ENCODE results near the gene INSIG2.
A peak's percentile ranks its signal among the peaks of the same experiment; 100 is the strongest.

The INSIG2 gene

GRCh38 chr2:118088051-118089024 is at the start of gene INSIG2:
TSS of gene INSIG2 (plus strand) at chr2:118088471. CDS start at chr2:118096557, 8,086 bp downstream.
- peak; percentile 86 for DNase-seq

GRCh38 chr2:118040891-118041290 is 47.4 kb upstream of the INSIG2 start:
- no peak for DNase-seq

- no peak for DNase-seq
Observed at GRCh38 chr2:118044103-118044716, 44.1 kb upstream of the INSIG2 start.

- no peak for DNase-seq
Observed at GRCh38 chr2:118044854-118045253, 43.4 kb upstream of the INSIG2 start.

GRCh38 chr2:118045286-118045685 is 43.0 kb upstream of the INSIG2 start:
- DNase-seq: no peak

GRCh38 chr2:118046634-118047210 is 41.5 kb upstream of the INSIG2 start:
- no peak for DNase-seq

- no peak for DNase-seq
Observed at GRCh38 chr2:118047380-118047826, 40.9 kb upstream of the INSIG2 start.

- DNase-seq: no peak
Observed at GRCh38 chr2:118048401-118048800, 39.9 kb upstream of the INSIG2 start.

- DNase-seq: no peak
Observed at GRCh38 chr2:118049140-118049815, 39.0 kb upstream of the INSIG2 start.

- no peak for DNase-seq
Observed at GRCh38 chr2:118049816-118050140, 38.5 kb upstream of the INSIG2 start.

- DNase-seq: no peak
Observed at GRCh38 chr2:118050386-118050785, 37.9 kb upstream of the INSIG2 start.

- no peak for DNase-seq
Observed at GRCh38 chr2:118050974-118051373, 37.3 kb upstream of the INSIG2 start.

- no peak for DNase-seq
Observed at GRCh38 chr2:118051826-118052358, 36.4 kb upstream of the INSIG2 start.

GRCh38 chr2:118052474-118052873 is 35.8 kb upstream of the INSIG2 start:
- DNase-seq: no peak

- DNase-seq: no peak
Observed at GRCh38 chr2:118053681-118054080, 34.6 kb upstream of the INSIG2 start.

GRCh38 chr2:118054213-118055008 is 33.9 kb upstream of the INSIG2 start:
- no peak for DNase-seq

- DNase-seq: no peak
Observed at GRCh38 chr2:118055512-118056164, 32.6 kb upstream of the INSIG2 start.

GRCh38 chr2:118056165-118056534 is 32.1 kb upstream of the INSIG2 start:
- no peak for DNase-seq

GRCh38 chr2:118056801-118057200 is 31.5 kb upstream of the INSIG2 start:
- no peak for DNase-seq

GRCh38 chr2:118058951-118059350 is 29.3 kb upstream of the INSIG2 start:
- no peak for DNase-seq

- DNase-seq: no peak
Observed at GRCh38 chr2:118059919-118060478, 28.3 kb upstream of the INSIG2 start.
